SU-DHL-6 (cell line): Measurements from ENCODE around the gene ALOX12.

Source experiments
- H2AFZ ChIP-seq: fragments of 200-600 bp; sonication (generic); 2 replicates; pipeline ENCODE4 v1.6.1; 2014; ENCODE audit warnings: low read depth, mild to moderate bottlenecking, moderate library complexity, mixed read lengths, antibody characterized with exemption, low read length; ENCODE audit not compliant: severe bottlenecking
- H3F3A ChIP-seq: fragments of 200-600 bp; shearing (Covaris generic); 2 replicates; pipeline ENCODE4 v1.6.0; 2016; ENCODE audit warnings: antibody characterized with exemption, mild to moderate bottlenecking; ENCODE audit not compliant: insufficient read depth
- H3K27ac ChIP-seq: fragments of 200-600 bp; sonication (generic); 2 replicates; pipeline ENCODE4 v1.5.1; 2016; ENCODE audit warnings: low read depth, mild to moderate bottlenecking, low read length, moderate library complexity, mixed read lengths
- H3K27me3 ChIP-seq: fragments of 200-600 bp; sonication (generic), shearing (Covaris generic); 2 replicates; pipeline ENCODE4 v1.6.0; 2014; ENCODE audit warnings: mild to moderate bottlenecking, low read length
- H3K36me3 ChIP-seq: fragments of 200-600 bp; sonication (generic); 2 replicates; pipeline ENCODE4 v1.6.1; 2014; ENCODE audit warnings: mild to moderate bottlenecking, low read length, mixed read lengths
- H3K4me2 ChIP-seq: fragments of 300-600, 200-600 bp; shearing (Covaris generic), sonication (generic); 2 replicates; pipeline ENCODE4 v1.6.0; 2014; ENCODE audit warnings: low read length, low read depth, mild to moderate bottlenecking; ENCODE audit not compliant: poor library complexity, severe bottlenecking
- H3K4me3 ChIP-seq: fragments of 200-600 bp; sonication (generic); 2 replicates; pipeline ENCODE4 v1.5.1; 2014; ENCODE audit warnings: antibody characterized with exemption, low read length, mild to moderate bottlenecking, mixed read lengths; ENCODE audit not compliant: insufficient read depth, poor library complexity, severe bottlenecking
- H3K79me2 ChIP-seq: fragments of 200-600 bp; sonication (generic); 2 replicates; pipeline ENCODE4 v1.6.1; 2014; ENCODE audit warnings: mild to moderate bottlenecking, low read length, moderate library complexity; ENCODE audit not compliant: insufficient read depth
- H3K9ac ChIP-seq: fragments of 200-600 bp; sonication (generic); 2 replicates; pipeline ENCODE4 v1.7.0; 2014; ENCODE audit warnings: mild to moderate bottlenecking, low read length
- H3K9me2 ChIP-seq: fragments of 200-600 bp; sonication (generic); replicated peaks from 2 replicates; pipeline ENCODE4 v1.6.1; 2014; ENCODE audit warnings: low read length; ENCODE audit not compliant: insufficient read depth
- H3K9me3 ChIP-seq: fragments of 200-600 bp; sonication (generic); 2 replicates; pipeline ENCODE4 v1.6.1; 2014; ENCODE audit warnings: low read length, mixed read lengths; ENCODE audit not compliant: insufficient read depth
- H4K20me1 ChIP-seq: fragments of 200-600 bp; sonication (generic); 2 replicates; pipeline ENCODE4 v1.6.1; 2014; ENCODE audit warnings: low read depth, mild to moderate bottlenecking, antibody characterized with exemption, low read length, moderate library complexity, mixed read lengths
- CTCF ChIP-seq: fragments of 200-600 bp; sonication (generic); IDR thresholded peaks from one replicate; pipeline ENCODE4 v1.5.1; 2017; ENCODE audit warnings: antibody characterized with exemption, mild to moderate bottlenecking, low read length, moderate library complexity; ENCODE audit not compliant: insufficient read depth, poor library complexity, severe bottlenecking
- EZH2phosphoT487 ChIP-seq: fragments of 200-600 bp; sonication (generic), shearing (Covaris generic); conservative IDR thresholded peaks from 2 replicates; pipeline ENCODE4 v1.6.1; 2018; ENCODE audit warnings: mild to moderate bottlenecking, antibody characterized with exemption, low read length, moderate library complexity, mixed read lengths

ALOX12 gene

GRCh38 chr17:6995500-6996255, at the start of gene ALOX12:
ALOX12 (plus strand) TSS chr17:6996049; CDS start chr17:6996118, 69 bp downstream.
- H3K9me3 ChIP-seq, result no peaks in the 10 kb centered on the region
- H3K4me2 ChIP-seq, result no peak within 1 kb of the TSS
- no peak within 1 kb of the TSS for H3K4me3 ChIP-seq
- no peaks in the 10 kb centered on the region for H3K36me3 ChIP-seq
- no peak within 1 kb of the TSS for H2AFZ ChIP-seq
- H3K27ac ChIP-seq, result no peak within 1 kb of the TSS
- no peaks in the 10 kb centered on the region for H3K79me2 ChIP-seq
- TF ChIP-seq CTCF (no peak), EZH2phosphoT487 (no peak)
- H3F3A ChIP-seq, result no peaks in the 10 kb centered on the region
- no peaks in the 10 kb centered on the region for H4K20me1 ChIP-seq
- H3K9me2 ChIP-seq, result no peaks in the 10 kb centered on the region
- no peaks in the 10 kb centered on the region for H3K27me3 ChIP-seq
- H3K9ac ChIP-seq, result no peak within 1 kb of the TSS

- no peaks in the 10 kb centered on the region for H3K79me2 ChIP-seq
- H3K9ac ChIP-seq, result no peak overlapping the region
- no peaks in the 10 kb centered on the region for H3K36me3 ChIP-seq
- no peak overlapping the region for H2AFZ ChIP-seq
- no peak for TF ChIP-seq EZH2phosphoT487
- TF ChIP-seq CTCF, result no peak
- no peaks in the 10 kb centered on the region for H3K9me2 ChIP-seq
- H4K20me1 ChIP-seq, result no peaks in the 10 kb centered on the region
- H3K27me3 ChIP-seq, result no peaks in the 10 kb centered on the region
- H3F3A ChIP-seq, result no peaks in the 10 kb centered on the region
- H3K4me3 ChIP-seq, result no peak overlapping the region
- H3K9me3 ChIP-seq, result no peaks in the 10 kb centered on the region
- H3K27ac ChIP-seq, result no peak overlapping the region
- H3K4me2 ChIP-seq, result no peak overlapping the region
Observed at GRCh38 chr17:6947745-6948144, 48.1 kb upstream of the ALOX12 start.

GRCh38 chr17:6948562-6948961, 47.3 kb upstream of the ALOX12 start:
- H3K9me2 ChIP-seq, result no peaks in the 10 kb centered on the region
- H3K4me3 ChIP-seq, result no peak overlapping the region
- H3K79me2 ChIP-seq, result no peaks in the 10 kb centered on the region
- no peaks in the 10 kb centered on the region for H3K9me3 ChIP-seq
- H3K27ac ChIP-seq, result no peak overlapping the region
- no peaks in the 10 kb centered on the region for H3F3A ChIP-seq
- no peaks in the 10 kb centered on the region for H3K36me3 ChIP-seq
- no peak for TF ChIP-seq EZH2phosphoT487
- TF ChIP-seq CTCF, result no peak
- H3K27me3 ChIP-seq, result no peaks in the 10 kb centered on the region
- no peak overlapping the region for H3K4me2 ChIP-seq
- no peaks in the 10 kb centered on the region for H4K20me1 ChIP-seq
- H2AFZ ChIP-seq, result no peak overlapping the region
- no peak overlapping the region for H3K9ac ChIP-seq
